ENCODE measurements around the gene SCLT1. TPM values are rescaled to one million over a fixed set of nuclear protein-coding genes. Genes with fewer than 3 reads are reported as not detected.
"Not testable (repeated sequence)": the region's sequence is repeated elsewhere in the genome, so short reads cannot be mapped to it uniquely, and the experiment has no call there.

Gene SCLT1
- total RNA-seq, 2 donors from 2014 or later = 18.0 to 19.8 TPM

DNA sequence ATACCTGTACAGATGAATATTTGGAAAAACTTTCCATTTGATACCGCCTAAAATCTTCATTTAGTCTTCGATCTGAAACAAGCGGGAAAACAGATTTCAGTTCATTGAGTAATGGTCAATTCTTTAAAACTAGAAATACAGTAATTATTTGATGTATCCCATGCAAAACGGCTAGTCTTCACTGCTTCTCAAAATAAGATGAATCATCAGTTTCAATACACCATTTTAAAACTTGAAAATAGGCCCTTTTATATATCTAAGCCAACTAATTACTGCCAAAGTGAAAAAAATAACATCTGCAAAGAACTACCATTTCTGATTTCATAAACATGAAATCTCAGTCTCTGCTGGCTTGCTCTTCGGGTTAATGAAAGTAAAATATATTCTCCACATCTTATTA lies 11.0 kb downstream of the SCLT1 start:
- intact Hi-C loops (cut with DNase I) = no loop called here
- DNase-seq (ENCODE audit: low spot score) = no peak

DNA sequence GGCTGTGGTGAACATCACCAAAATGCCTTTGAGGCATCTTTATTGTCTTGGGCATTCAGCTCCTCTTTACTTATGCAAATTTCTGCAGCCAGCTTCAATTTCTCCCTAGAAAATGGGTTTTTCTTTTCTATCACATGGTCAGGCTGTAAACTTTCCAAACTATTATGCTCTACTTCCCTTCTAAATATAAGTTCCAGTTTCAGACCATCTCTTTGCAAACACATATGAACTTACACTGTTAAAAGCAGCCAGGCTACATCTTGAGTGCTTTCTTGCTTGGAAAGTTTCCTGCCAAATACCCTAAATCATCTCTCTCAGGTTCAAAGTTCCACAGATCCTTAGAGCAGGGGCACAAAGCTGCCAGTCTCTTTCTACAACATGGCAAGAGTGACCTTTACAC lies 13.2 kb downstream of the SCLT1 start:
- no peak for DNase-seq (ENCODE audit: low spot score)
- intact Hi-C loops (cut with DNase I) = no loop called here

DNA sequence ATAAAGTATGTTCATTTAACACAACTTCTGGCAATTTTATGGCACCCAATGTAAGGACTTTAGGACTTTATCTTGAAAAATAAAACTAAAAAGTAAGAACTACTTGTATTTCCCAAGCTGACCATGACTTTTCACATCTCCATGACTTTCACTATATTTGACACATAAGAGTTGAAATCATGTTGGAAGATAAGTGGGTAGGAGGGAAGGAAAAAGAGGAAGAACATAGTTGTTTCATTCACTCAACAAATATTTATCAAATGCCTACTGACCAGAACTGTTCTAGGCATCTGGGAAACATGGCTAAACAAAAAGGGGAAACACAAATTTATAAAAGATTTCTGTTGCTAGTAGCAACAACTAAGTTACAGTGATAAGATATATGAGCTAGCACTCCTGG lies 16.0 kb downstream of the SCLT1 start:
- DNase-seq (ENCODE audit: low spot score) = no peak
- intact Hi-C loops (cut with DNase I) = no loop called here

DNA sequence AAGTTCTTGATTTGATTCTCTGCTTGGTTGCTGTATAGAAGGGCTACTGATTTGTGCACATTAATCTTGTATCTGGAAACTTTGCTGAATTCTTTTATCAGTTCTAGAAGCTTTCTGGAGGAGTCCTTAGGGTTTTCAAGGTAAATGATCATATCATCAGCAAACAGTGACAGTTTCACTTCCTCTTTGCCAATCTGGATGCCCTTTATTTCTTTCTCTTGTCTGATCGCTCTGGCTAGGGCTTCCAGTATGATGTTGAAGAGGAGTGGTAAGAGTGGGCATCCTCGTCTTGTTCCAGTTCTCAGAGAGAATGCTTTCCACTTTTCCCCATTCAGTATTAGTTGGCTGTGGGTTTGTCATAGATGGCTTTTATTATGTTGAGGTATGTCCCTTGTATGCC lies 23.8 kb downstream of the SCLT1 start:
- intact Hi-C loops (cut with DNase I); DNase-seq (ENCODE audit: low spot score): not testable (repeated sequence)

DNA sequence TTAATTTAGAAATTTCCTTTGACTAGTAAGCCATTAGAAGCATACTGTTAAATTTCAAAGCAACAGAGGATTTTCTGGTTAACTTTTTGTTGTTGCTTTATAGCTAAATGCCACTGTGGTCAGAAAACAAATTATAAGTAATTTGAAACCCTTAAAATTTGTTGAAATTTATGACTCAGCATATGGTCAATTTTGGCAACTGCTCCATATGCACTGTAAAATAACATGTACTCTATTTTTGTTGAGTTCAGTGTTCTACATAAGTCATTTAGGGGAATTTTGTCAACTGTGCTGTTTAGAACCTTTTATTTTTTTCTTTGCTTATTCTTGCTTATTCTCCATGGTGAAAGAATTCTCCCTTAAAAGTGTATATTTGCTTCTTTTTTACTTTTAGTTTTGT lies 28.6 kb downstream of the SCLT1 start:
- intact Hi-C loops (cut with DNase I) = no loop called here
- no peak for DNase-seq (ENCODE audit: low spot score)

DNA sequence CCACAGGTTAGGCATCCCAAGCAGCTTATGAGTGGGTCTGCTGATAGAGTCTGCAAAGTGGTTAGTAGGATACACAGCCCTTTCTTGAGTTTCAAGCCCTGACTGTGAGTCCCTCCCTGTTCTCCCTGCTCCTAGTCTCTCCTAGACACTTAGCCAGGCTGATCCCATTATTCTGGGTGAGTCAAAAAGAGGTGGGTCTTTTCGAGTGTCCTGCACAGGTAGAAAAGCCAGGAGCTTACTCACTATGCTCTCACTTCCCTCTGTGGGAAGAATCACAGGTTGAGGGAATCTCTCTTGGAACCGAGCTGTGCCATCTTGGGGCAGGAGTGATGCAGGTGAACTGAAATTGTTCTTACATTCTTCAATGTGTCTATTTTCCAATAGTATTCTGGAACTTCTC lies 29.7 kb downstream of the SCLT1 start:
- intact Hi-C loops (cut with DNase I) = no loop called here

DNA sequence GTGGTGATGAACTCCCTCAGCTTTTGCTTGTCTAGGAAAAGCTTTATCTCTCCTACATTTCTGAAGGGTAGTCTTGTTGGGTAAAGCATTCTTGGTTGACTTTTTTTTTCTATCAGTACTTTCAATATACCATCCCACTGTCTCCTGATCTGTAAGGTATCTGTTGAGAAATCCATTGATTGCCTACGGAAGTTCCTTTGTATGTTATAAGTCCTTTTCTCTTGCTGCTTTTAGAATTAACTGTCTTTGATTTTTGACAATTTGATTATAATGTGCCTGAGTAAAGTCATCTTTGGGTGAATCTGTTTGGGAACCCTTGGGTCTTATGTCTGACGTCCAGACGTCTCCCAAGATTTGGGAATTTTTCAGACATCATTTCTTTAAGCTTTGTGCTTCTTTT lies 30.8 kb downstream of the SCLT1 start:
- intact Hi-C loops (cut with DNase I) = no loop called here
- DNase-seq (ENCODE audit: low spot score) = no peak

More for the DNA sequence above, 29.7 kb downstream of the SCLT1 start:
- no peak for DNase-seq (ENCODE audit: low spot score)

DNA sequence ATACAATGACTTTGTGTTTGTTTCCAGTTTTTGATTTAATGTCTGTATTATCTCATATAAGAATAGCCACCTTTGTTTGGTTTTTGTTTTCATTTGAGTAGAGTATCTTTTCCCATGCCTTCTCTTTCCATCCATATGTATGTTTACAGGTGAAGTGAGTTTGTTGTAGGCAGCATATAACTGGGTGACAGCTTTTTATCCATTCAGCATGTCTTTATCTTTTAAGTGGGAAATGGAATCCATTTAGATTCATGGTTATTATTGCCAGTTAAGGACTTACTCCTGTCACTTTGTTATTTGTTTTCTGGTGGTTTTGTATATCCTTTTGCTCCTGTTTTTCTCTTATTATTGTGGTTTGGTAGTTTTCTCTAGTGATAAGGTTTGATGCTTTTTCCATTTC lies 34.3 kb downstream of the SCLT1 start:
- DNase-seq (ENCODE audit: low spot score) = no peak
- intact Hi-C loops (cut with DNase I) = no loop called here

DNA sequence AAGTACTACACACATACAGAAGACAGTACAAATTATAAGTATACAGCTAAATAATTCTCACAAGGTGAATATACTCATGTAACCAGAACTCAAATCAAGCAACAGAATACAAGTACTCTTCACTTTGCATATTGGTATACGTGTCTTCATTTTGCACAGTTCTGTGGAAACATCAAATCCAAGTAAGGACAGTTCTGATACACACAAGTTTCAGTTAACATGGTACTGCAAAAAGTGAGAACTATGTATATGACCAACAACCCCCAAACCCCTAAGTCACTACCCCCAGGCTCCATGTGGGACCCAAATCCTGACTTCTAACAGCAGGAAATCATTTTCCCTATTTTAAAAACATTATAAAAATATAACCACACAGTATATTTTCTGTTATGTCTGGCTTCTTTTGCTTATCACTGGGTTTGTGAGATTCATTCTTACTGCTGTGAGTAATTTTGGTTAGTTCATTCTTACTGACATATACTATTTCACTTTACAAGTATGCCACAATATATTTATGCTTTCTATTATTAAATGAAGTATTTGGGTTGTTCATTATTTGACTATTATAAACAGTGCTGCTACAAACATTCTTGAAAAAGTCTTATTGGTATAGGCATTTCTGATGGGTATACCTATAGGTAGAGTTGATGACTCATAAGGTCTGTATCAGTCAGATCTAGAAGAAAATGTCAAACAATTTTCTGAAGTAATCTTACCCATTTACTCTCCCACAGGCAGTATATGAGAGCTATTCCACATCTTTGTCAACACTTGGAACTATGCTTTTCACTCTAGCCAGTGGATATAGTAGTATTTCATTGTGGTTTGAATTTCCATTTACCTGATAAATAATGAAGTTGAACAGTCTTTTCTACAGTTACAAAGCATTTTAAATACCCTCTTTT lies 47.0 kb downstream of the SCLT1 start:
- intact Hi-C loops (cut with DNase I) = no loop called here
- no peak for DNase-seq (ENCODE audit: low spot score)

DNA sequence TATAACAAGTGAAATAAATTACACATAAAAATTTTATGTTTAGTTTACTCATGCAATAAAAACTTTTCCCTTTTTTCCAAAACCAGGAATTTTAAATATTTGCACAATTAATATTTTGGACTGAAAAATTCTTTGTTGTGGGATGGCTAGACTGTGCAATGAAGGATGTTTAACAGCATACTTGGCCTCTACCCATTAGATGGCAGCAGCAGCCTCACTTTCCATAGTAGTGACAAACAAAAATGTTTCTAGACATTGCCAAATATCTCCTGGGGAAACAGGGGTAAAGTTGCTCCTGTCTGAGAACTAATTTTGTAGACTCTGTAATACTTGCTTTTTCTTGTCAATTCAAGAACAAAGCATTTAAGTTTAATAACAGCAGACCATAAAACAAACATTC lies 49.8 kb downstream of the SCLT1 start:
- intact Hi-C loops (cut with DNase I) = no loop called here
- no peak for DNase-seq (ENCODE audit: low spot score)

DNA sequence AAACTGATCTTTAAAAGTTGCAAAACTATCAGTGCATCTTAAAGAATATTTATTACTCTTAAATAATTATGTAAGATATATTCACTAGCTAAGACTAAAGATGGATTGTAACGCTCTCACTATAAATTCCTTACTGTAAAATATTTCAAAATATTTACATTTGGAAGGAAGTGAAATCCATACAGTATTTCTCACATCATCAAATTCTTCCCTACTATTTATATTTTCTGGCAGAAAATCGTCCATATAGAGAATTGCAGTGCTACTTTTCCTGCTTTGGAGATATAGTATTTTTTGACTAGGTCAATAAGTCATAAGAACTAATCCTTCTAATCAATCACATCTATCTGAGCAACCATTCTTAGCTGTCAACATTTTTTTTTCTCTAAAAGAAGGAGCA lies 52.9 kb downstream of the SCLT1 start:
- intact Hi-C loops (cut with DNase I) = no loop called here
- no peak for DNase-seq (ENCODE audit: low spot score)

DNA sequence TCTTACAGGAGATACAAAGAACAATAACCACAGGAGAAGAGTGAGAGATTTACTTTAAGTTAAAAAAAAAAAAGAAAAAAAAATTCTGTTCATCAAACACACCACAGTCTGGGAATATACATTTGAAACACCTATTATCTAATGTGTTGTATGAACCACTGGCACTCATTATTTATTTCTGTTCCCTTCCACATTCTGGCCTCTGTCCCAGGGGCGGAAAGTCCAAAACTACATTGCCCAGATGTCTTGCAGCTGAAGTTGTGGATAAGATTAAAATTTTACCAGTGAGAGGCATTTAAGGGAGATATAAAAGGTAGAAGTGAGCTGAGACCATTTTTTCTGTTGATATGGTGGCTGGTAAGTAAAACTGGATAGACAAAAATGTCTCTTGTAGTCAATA lies 56.2 kb downstream of the SCLT1 start:
- DNase-seq (ENCODE audit: low spot score) = no peak
- intact Hi-C loops (cut with DNase I) = no loop called here

DNA sequence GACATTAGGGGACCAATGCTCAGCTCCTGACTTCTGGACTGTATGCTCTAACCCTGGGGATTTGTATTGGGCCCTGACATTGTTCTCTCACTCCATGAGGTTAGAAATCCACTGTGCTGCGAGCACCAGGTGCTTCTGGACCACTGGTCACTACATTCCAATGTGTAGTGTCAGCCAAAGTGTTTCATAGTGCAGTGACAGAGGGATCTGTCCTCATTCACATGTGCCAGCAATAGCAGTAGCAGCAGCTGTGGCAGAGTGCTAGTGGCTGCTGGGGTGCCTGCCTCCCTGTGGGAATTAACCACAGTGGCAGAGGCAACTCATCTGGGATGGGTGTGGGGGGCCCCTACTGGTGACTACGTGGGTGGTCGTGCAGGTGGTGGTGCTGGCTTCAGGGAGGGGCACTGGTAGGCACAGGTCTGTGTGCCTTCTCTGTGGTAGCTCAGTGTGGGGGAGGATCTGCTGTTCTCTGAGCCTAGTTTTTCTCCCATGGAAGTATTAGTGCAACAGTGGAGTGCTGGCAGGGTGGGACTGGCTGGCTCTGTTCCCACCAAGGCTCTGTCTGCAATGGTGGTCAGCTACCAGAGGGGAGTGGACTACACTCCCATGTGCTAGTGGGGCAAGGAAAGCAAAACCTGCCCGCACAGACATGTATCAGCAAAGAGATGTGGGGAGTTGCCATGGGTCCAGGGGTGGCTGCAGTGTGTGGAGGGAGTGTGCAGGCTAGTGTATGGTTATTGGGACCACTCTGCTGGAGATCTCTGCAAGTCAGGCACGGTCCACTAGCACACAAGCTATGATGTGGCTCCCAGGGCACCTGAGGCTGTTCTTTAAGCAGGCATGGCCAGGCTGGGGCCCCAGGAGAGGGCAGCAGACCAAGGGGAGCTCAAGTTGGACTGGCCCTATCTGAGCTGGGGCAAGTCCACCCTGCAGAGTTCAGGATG lies 78.5 kb downstream of the SCLT1 start:
- DNase-seq (ENCODE audit: low spot score) = no peak
- intact Hi-C loops (cut with DNase I) = no loop called here

DNA sequence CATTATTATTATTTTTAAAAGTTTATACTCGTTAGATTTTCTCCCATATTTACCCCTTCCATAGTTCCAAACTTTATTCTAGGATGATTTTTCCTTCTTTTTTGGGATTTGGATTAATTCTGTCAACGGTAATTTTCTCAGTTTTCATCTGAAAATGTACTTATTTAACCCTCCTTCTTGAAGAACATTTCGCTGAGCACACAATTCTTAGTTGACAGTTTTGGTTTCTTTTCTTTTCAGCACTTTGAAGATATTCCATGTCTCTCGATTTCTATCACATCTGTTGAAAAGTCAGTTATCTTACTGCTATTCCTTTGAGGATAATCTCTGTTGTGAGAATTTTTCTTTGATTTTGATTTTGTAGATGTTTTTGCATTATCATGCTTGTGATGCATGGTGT lies 85.2 kb downstream of the SCLT1 start:
- DNase-seq (ENCODE audit: low spot score) = no peak
- intact Hi-C loops (cut with DNase I) = no loop called here

DNA sequence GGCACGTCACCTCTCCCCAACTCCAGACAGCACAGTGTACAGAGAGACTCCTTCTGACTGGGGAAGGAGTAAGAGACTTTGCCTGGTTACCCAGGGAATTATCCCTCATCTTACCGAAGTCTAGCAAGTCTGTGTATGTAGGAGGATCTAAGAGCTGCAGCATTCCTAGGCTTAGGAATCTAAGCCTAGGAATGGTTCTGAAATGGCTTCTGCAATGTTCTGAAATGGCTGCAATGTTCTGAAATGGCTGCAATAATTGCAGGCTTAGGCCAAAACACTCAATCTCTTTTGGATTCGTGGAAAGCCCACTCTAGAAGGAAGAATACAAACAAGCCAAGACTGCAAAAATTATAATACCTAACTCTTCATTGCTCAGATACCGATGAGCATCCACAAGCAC lies 106.4 kb downstream of the SCLT1 start:
- intact Hi-C loops (cut with DNase I) = no loop called here
- DNase-seq (ENCODE audit: low spot score) = no peak

DNA sequence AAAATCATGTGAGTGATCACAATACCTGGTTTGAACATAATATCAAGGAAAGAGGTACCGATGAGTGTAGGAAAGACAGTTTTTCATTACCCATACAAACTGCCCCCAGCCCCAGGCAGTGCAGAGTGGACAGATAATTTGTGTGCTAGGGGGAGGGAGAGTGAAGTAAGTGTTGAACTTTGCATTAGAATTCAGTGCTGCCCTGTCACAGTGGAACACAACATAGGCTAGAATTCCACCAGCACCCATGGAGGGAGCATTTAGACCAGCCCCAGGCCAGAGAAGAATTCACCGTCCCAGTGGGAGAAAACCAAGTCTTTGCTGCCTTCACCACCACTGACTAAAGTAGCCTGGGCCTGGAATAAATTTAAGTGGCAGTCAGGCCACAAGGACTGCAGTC lies 107.3 kb downstream of the SCLT1 start:
- intact Hi-C loops (cut with DNase I) = no loop called here
- no peak for DNase-seq (ENCODE audit: low spot score)

DNA sequence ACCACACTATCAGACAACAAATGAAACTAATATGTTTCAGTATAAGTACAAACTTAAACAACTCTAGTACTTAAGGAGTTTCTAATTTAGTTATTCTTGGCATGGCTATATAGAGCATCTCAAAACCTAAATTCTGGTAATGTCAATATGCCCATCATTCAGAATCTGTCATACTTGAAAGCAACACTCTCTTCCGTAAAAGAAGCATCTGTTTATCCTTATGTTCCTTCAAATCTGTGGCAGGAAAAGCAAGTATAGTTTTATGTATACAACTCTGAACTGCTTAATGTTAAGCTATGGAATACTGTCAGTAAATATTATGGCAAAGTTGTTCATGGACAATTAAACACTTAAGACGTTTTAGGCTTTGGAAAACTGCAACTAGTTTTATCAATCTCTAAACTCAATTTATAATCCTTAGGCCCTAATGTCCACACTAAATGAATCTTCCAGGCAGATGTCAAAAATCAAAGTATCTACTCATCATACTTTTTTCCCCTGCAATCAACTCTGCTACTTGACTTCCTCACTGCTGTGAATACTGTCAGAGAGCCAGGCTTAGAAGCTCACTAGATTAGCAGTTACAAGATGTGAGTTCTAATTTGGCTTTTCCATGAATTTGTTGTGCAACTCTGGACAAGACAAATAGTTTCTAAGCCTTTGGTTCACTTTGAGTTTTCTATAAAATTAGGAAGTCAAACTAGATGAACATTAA lies 109.4 kb downstream of the SCLT1 start:
- DNase-seq (ENCODE audit: low spot score) = no peak
- intact Hi-C loops (cut with DNase I) = no loop called here

DNA sequence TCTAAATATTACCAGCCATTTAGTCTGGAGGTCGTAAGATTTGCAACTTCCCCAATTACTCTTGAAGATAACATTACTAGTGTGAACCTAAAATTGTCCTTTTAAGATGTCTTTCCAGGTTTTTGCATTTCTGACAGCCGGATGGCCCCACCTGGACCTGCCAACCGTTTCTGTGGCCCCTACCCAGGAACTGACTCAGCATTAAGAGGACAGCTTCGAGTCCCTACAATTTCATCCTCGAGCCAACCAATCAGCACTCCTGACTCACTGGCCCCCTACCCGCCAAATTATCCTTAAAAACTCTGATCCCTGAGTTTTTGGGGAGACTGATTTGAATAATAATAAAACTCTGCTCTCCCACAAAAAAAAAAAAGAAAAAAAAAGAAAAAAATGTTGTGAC lies 112.0 kb downstream of the SCLT1 start:
- no peak for DNase-seq (ENCODE audit: low spot score)
- intact Hi-C loops (cut with DNase I) = no loop called here

DNA sequence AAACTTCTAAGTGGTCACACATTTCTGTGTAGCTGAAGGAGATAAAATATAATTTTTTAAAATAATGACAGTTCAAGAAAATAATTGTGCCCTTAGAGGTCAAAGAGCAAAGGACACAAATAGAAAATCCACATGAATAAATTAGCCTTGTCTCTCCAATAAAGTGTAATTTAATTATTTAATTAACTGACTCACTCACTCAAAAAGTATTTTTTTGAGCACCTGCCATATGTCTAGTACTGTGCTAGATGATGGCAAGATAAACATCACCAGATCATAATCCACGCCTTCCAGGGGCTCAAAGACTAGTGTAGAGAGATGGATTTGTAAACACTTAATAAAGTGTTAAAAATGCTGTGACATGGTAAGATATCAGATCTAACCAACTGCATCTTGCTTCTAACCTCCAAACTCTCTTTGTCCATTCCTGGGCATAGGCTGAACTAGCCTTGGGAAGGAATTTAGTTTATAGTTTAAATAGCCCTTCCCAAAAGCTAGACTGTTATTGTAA lies 112.5 kb downstream of the SCLT1 start:
- DNase-seq (ENCODE audit: low spot score) = no peak
- intact Hi-C loops (cut with DNase I) = no loop called here

DNA sequence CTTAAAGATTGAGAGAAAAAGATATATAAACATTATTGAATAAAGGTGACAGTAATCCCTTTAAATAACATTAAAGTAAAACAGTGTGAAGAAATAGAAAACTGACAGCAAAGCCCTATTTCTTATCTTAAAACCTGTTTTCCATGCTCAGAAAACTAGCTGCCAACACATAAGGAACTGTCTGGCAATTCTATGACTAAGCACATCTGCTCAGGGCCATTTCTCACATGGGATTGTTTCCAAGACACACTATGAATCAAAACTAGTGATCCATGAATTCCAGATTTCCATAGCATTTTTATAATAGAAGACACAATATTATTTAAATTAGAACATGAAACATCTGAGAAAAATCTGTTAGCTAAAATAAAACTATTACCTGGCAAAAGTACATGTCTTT lies 113.4 kb downstream of the SCLT1 start:
- no peak for DNase-seq (ENCODE audit: low spot score)
- intact Hi-C loops (cut with DNase I) = no loop called here
